Testis (tissue), 3 donors: ENCODE measurements around the gene MAP3K19. TPM values are rescaled to one million over a fixed set of nuclear protein-coding genes. Genes with fewer than 3 reads are reported as not detected.

Source experiments
- DNase-seq: peaks from one replicate; pipeline ENCODE4 v3.0.0-alpha.2; 2019
- H3K27ac ChIP-seq, 2 donors: fragments of 200-600 bp; sonication (generic); one replicate each; pipeline ENCODE4 v1.5.1; 2019
- H3K27me3 ChIP-seq: fragments of 200-600 bp; sonication (generic); one replicate; pipeline ENCODE4 v1.5.1; 2019
- H3K36me3 ChIP-seq: fragments of 200-600 bp; sonication (generic); one replicate; pipeline ENCODE4 v1.5.1; 2017; ENCODE audit warnings: low read depth; ENCODE audit errors: missing control alignments
- H3K4me1 ChIP-seq: fragments of 200-600 bp; sonication (generic); one replicate; pipeline ENCODE4 v1.5.1; 2019
- H3K4me3 ChIP-seq, 2 donors: fragments of 200-600 bp; sonication (generic); one replicate each; pipeline ENCODE4 v1.5.1; 2017 to 2019
- H3K9me3 ChIP-seq: fragments of 200-600 bp; sonication (generic); one replicate; pipeline ENCODE4 v1.5.1; 2017
- CTCF ChIP-seq, 3 experiments: fragments of 450-650 bp in 2 of 3; fragments of 200-600 bp in 1 of 3; sonication (generic) in 1 of 3; IDR thresholded peaks; one replicate each; pipeline ENCODE4 v1.5.1; 2016 to 2019; ENCODE audit warnings: antibody characterized with exemption in 3 of 3, mild to moderate bottlenecking in 2 of 3, moderate library complexity in 1 of 3
- POLR2A ChIP-seq: fragments of 450-650 bp; IDR thresholded peaks from one replicate; pipeline ENCODE4 v1.6.1; 2017; ENCODE audit warnings: antibody characterized with exemption, mild to moderate bottlenecking, moderate library complexity
- WGBS, 2 donors: methylation state at CpG; one replicate each; pipeline ENCODE4 v1.1.5; 2018; 5-methylcytosine and 5-hydroxymethylcytosine counted together
- intact Hi-C: fragments of 100-400 bp; cut with DNase I; formaldehyde crosslinking; loops from one replicate; pipeline ENCODE4 v1.15.1; 2023; ENCODE audit warnings: low total_unique reads
- polyA plus RNA-seq: library from polyadenylated mRNA; stranded (reverse); fragments of 350-450 nt; fragmentation: Illumina TruSeq; extraction: RNeasy Lipid Tissue Mini Kit (QIAGEN cat#74804); gene quantifications from one replicate; pipeline ENCODE4 v1.2.3, GENCODE V29; 2014; ENCODE audit warnings: low read depth, low replicate concordance; ENCODE audit not compliant: insufficient read depth
- total RNA-seq, 2 donors: library from RNA; depleted of rRNA; stranded (reverse); fragments of >200 nt; gene quantifications; one replicate each; pipeline ENCODE4 v1.2.3, GENCODE V29; 2016

Gene MAP3K19
- total and polyA plus RNA-seq, 3 donors from 2014 or later: 6.8 to 15.1 (median 9.8) TPM

- no peaks in the 10 kb centered on the region for H3K27me3 ChIP-seq
- intact Hi-C loops: no loop called here
- TF ChIP-seq CTCF (IDR thresholded peaks at IDR 0.05): no peak
- TF ChIP-seq POLR2A: no peak
- no peaks in the 10 kb centered on the region for H3K36me3 ChIP-seq
- no peaks in the 10 kb centered on the region for H3K9me3 ChIP-seq
- H3K4me3 ChIP-seq: no peak overlapping the region
- no peaks in the 10 kb centered on the region for H3K4me1 ChIP-seq
- H3K27ac ChIP-seq: no peak overlapping the region
- DNase-seq: no peak
Observed at GRCh38 chr2:135078417-135078816, 31.2 kb upstream of the MAP3K19 start.

GRCh38 chr2:135076556-135076955 lies 29.3 kb upstream of the MAP3K19 start:
- 96 to 97% methylated on average over 2 of the region's 2 CpGs for WGBS, 2 donors
- no peak for DNase-seq
- intact Hi-C loops: no loop called here
- H3K4me1 ChIP-seq: no peaks in the 10 kb centered on the region
- TF ChIP-seq POLR2A: no peak
- TF ChIP-seq CTCF (IDR thresholded peaks at IDR 0.05): no peak
- H3K36me3 ChIP-seq: no peaks in the 10 kb centered on the region
- no peaks in the 10 kb centered on the region for H3K9me3 ChIP-seq
- no peak overlapping the region for H3K4me3 ChIP-seq
- H3K27me3 ChIP-seq: no peaks in the 10 kb centered on the region
- no peak overlapping the region for H3K27ac ChIP-seq

GRCh38 chr2:135074216-135074615 lies 27.0 kb upstream of the MAP3K19 start:
- no peaks in the 10 kb centered on the region for H3K9me3 ChIP-seq
- 94% methylated on average over 3 of the region's 3 CpGs for WGBS, 2 donors
- H3K27me3 ChIP-seq: no peaks in the 10 kb centered on the region
- H3K36me3 ChIP-seq: no peaks in the 10 kb centered on the region
- no peak for TF ChIP-seq POLR2A
- TF ChIP-seq CTCF (IDR thresholded peaks at IDR 0.05): no peak
- no peak for DNase-seq
- H3K27ac ChIP-seq: no peak overlapping the region
- no peak overlapping the region for H3K4me3 ChIP-seq
- H3K4me1 ChIP-seq: no peaks in the 10 kb centered on the region
- intact Hi-C loops: no loop called here

- H3K9me3 ChIP-seq: no peaks in the 10 kb centered on the region
- no peaks in the 10 kb centered on the region for H3K4me1 ChIP-seq
- 94 to 96% methylated on average over 3 of the region's 3 CpGs for WGBS, 2 donors
- H3K36me3 ChIP-seq: no peaks in the 10 kb centered on the region
- H3K27me3 ChIP-seq: no peaks in the 10 kb centered on the region
- no peak overlapping the region for H3K27ac ChIP-seq
- no peak for DNase-seq
- intact Hi-C loops: no loop called here
- H3K4me3 ChIP-seq: no peak overlapping the region
- TF ChIP-seq POLR2A (no peak), CTCF (IDR thresholded peaks at IDR 0.05) (no peak)
Observed at GRCh38 chr2:135072125-135072997, 25.1 kb upstream of the MAP3K19 start.

DNA sequence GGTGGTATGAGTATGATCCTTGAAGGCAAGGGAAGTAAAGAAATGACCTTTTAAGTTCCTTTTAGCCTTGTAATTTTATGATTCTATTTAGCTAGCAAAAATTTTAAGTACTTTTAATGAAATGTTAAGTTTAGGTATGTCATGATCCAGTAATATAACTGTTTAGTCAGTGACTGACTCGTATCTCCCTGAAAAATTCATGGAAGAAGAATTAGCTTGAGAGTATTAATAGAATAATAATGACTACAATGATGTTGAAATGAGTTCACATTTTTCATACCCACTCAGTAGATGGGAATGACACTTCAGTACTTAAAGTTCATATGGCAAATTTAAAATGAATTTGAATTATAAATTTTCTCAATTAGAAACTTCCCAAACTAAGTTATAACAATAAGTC lies 19.5 kb upstream of the MAP3K19 start:
- no peak for TF ChIP-seq POLR2A
- no peak for TF ChIP-seq CTCF (IDR thresholded peaks at IDR 0.05)
- Histone ChIP-seq H3K4me3 (no peak overlapping the region), H3K4me1 (no peaks in the 10 kb centered on the region), H3K27ac (no peak overlapping the region), H3K36me3 (no peaks in the 10 kb centered on the region), H3K9me3 (no peaks in the 10 kb centered on the region), H3K27me3 (no peaks in the 10 kb centered on the region)
- WGBS, 2 donors: 87 to 91% methylated on average over 1 of the region's 1 CpG
- intact Hi-C loops: no loop called here
- no peak for DNase-seq
